ENCODE measurements around the gene EXOC3L1. TPM values are rescaled to one million over a fixed set of nuclear protein-coding genes. Genes with fewer than 3 reads are reported as not detected.
A peak's percentile ranks its signal among the peaks of the same experiment; 100 is the strongest.

Gene EXOC3L1
- total RNA-seq, 2 donors from 2014 or later = 0.97 to 1.8 TPM

GRCh38 chr16:67185651-67186134 is 4.2 kb downstream of the EXOC3L1 start:
- H3K9me3 ChIP-seq (ENCODE audit: control insufficient read depth, low read length) = no peaks in the 10 kb centered on the region
- H3K4me3 ChIP-seq (ENCODE audit: low read length) = no peak overlapping the region
- H3K4me3 Mint-ChIP-seq = no peak overlapping the region
- H3K27ac ChIP-seq (ENCODE audit: low read depth, low read length) = no peak overlapping the region
- H3K27ac Mint-ChIP-seq = no peak overlapping the region
- no peak for DNase-seq
- WGBS, 2 experiments (ENCODE audit: insufficient coverage in 1 of 2, insufficient read length in 1 of 2) = 22 to 51% methylated on average over 2 to 10 of the region's 12 CpGs
- H3K27me3 ChIP-seq (ENCODE audit: control insufficient read depth, insufficient read depth, low read length, poor library complexity, severe bottlenecking) = peaks cover 21% of the 10 kb centered on the region
- H3K9ac ChIP-seq (ENCODE audit: extremely low read depth, low read length, poor library complexity, severe bottlenecking) = no peak overlapping the region
- no peak for TF ChIP-seq CTCF (conservative IDR thresholded peaks at IDR 0.05)
- H3K27me3 Mint-ChIP-seq (ENCODE audit: insufficient read depth) = peaks cover 23% of the 10 kb centered on the region
- peaks cover 7% of the 10 kb centered on the region for H3K36me3 ChIP-seq (ENCODE audit: control insufficient read depth, insufficient read depth, low read length)
- peaks cover 14% of the 10 kb centered on the region for H3K4me1 Mint-ChIP-seq
- H3K4me1 ChIP-seq (ENCODE audit: control insufficient read depth, insufficient read depth, low read length) = peaks cover 6% of the 10 kb centered on the region
- no peaks in the 10 kb centered on the region for H3K9me3 Mint-ChIP-seq
- no peaks in the 10 kb centered on the region for H3K36me3 Mint-ChIP-seq (ENCODE audit: low read depth)

GRCh38 chr16:67184995-67185650 is 4.8 kb downstream of the EXOC3L1 start:
- Histone ChIP-seq H3K4me1 (ENCODE audit: control insufficient read depth, insufficient read depth, low read length) (peaks cover 6% of the 10 kb centered on the region), H3K27ac (ENCODE audit: low read depth, low read length) (no peak overlapping the region), H3K4me3 (ENCODE audit: low read length) (no peak overlapping the region), H3K9me3 (ENCODE audit: control insufficient read depth, low read length) (no peaks in the 10 kb centered on the region), H3K27me3 (ENCODE audit: control insufficient read depth, insufficient read depth, low read length, poor library complexity, severe bottlenecking) (peaks cover 21% of the 10 kb centered on the region), H3K36me3 (ENCODE audit: control insufficient read depth, insufficient read depth, low read length) (peaks cover 7% of the 10 kb centered on the region), H3K9ac (ENCODE audit: extremely low read depth, low read length, poor library complexity, severe bottlenecking) (no peak overlapping the region)
- Mint-ChIP-seq H3K4me3 (no peak overlapping the region), H3K27me3 (ENCODE audit: insufficient read depth) (peaks cover 23% of the 10 kb centered on the region), H3K36me3 (ENCODE audit: low read depth) (no peaks in the 10 kb centered on the region), H3K27ac (no peak overlapping the region), H3K9me3 (no peaks in the 10 kb centered on the region), H3K4me1 (peaks cover 14% of the 10 kb centered on the region)
- peak; percentile 99 for DNase-seq
- TF ChIP-seq CTCF (conservative IDR thresholded peaks at IDR 0.05) = peak; percentile 88
- WGBS, 2 experiments (ENCODE audit: insufficient coverage in 1 of 2, insufficient read length in 1 of 2) = 17 to 19% methylated on average over 24 to 43 of the region's 43 CpGs

GRCh38 chr16:67184453-67184994 is 5.4 kb downstream of the EXOC3L1 start:
- Mint-ChIP-seq H3K9me3 (no peaks in the 10 kb centered on the region), H3K4me1 (peaks cover 14% of the 10 kb centered on the region), H3K27ac (no peak overlapping the region), H3K36me3 (ENCODE audit: low read depth) (no peaks in the 10 kb centered on the region), H3K27me3 (ENCODE audit: insufficient read depth) (peaks cover 23% of the 10 kb centered on the region), H3K4me3 (no peak overlapping the region)
- DNase-seq = peak; percentile 76
- H3K9ac ChIP-seq (ENCODE audit: extremely low read depth, low read length, poor library complexity, severe bottlenecking) = no peak overlapping the region
- H3K4me1 ChIP-seq (ENCODE audit: control insufficient read depth, insufficient read depth, low read length) = peaks cover 6% of the 10 kb centered on the region
- peaks cover 21% of the 10 kb centered on the region for H3K27me3 ChIP-seq (ENCODE audit: control insufficient read depth, insufficient read depth, low read length, poor library complexity, severe bottlenecking)
- no peak overlapping the region for H3K27ac ChIP-seq (ENCODE audit: low read depth, low read length)
- H3K4me3 ChIP-seq (ENCODE audit: low read length) = peak overlapping the region; percentile 84
- peaks cover 7% of the 10 kb centered on the region for H3K36me3 ChIP-seq (ENCODE audit: control insufficient read depth, insufficient read depth, low read length)
- no peaks in the 10 kb centered on the region for H3K9me3 ChIP-seq (ENCODE audit: control insufficient read depth, low read length)
- 14 to 15% methylated on average over 15 to 59 of the region's 59 CpGs for WGBS, 2 experiments (ENCODE audit: insufficient coverage in 1 of 2, insufficient read length in 1 of 2)
- TF ChIP-seq CTCF (conservative IDR thresholded peaks at IDR 0.05) = no peak
